Liver (tissue), 9 donors: ENCODE results near the gene YEATS2. TPM values are rescaled to one million over a fixed set of nuclear protein-coding genes. Genes with fewer than 3 reads are reported as not detected.

Experiments
- DNase-seq: peaks from one replicate; pipeline ENCODE4 v3.0.0-alpha.2; 2017; ENCODE audit warnings: low spot score
- H3K27ac ChIP-seq, 2 donors: one replicate each; pipeline ENCODE4 v1.7.0; 2013; ENCODE audit warnings: inconsistent platforms in 2 of 2, low read length in 2 of 2, control low read depth in 1 of 2, low read depth in 1 of 2, mild to moderate bottlenecking in 1 of 2
- H3K27me3 ChIP-seq, 4 donors: one replicate each; pipeline versions ENCODE4 v1.6.1 to v1.7.0; 2013; ENCODE audit warnings: low read length in 3 of 4, inconsistent platforms in 1 of 4, mild to moderate bottlenecking in 1 of 4, moderate library complexity in 1 of 4; ENCODE audit not compliant: control insufficient read depth in 4 of 4, insufficient read depth in 4 of 4
- H3K36me3 ChIP-seq, 4 donors: one replicate each; pipeline versions ENCODE4 v1.6.1 to v1.7.0; 2013; ENCODE audit warnings: low read length in 3 of 4, mild to moderate bottlenecking in 3 of 4, low read depth in 1 of 4, moderate library complexity in 1 of 4; ENCODE audit not compliant: control insufficient read depth in 4 of 4, insufficient read depth in 3 of 4
- H3K4me1 ChIP-seq, 4 donors: one replicate each; pipeline versions ENCODE4 v1.6.1 to v1.7.0; 2013; ENCODE audit warnings: low read length in 3 of 4, mild to moderate bottlenecking in 3 of 4, moderate library complexity in 1 of 4; ENCODE audit not compliant: control insufficient read depth in 4 of 4, insufficient read depth in 4 of 4
- H3K4me3 ChIP-seq, 3 donors: one replicate each; pipeline versions ENCODE4 v1.6.1 to v1.7.0; 2013; ENCODE audit warnings: low read length in 3 of 3, control low read depth in 1 of 3, low read depth in 1 of 3, mild to moderate bottlenecking in 1 of 3
- H3K9ac ChIP-seq, 2 donors: one replicate each; pipeline ENCODE4 v1.7.0; 2013; ENCODE audit warnings: low read length in 2 of 2, mild to moderate bottlenecking in 2 of 2, moderate library complexity in 2 of 2, control low read depth in 1 of 2, low read depth in 1 of 2
- H3K9me3 ChIP-seq, 4 donors: one replicate each; pipeline versions ENCODE4 v1.6.1 to v1.7.0; 2013; ENCODE audit warnings: low read length in 3 of 4; ENCODE audit not compliant: control insufficient read depth in 4 of 4
- ATF3 ChIP-seq: IDR thresholded peaks from 2 replicates; pipeline ENCODE4 v1.6.1; 2016; ENCODE audit warnings: antibody characterized with exemption
- CTCF ChIP-seq: fragments of 150-350 bp; IDR thresholded peaks from 2 replicates; pipeline ENCODE4 v1.5.1; 2017; ENCODE audit warnings: improper control_type of control experiment, low read depth, low read length; ENCODE audit not compliant: missing input control
- EGR1 ChIP-seq, 2 donors: IDR thresholded peaks; 2 replicates each; pipeline ENCODE4 v1.6.1; 2016 to 2018; ENCODE audit warnings: antibody characterized with exemption in 2 of 2, low read depth in 2 of 2
- FOXA1 ChIP-seq: IDR thresholded peaks from 2 replicates; pipeline ENCODE4 v1.6.1; 2016; ENCODE audit warnings: antibody characterized with exemption
- FOXA2 ChIP-seq: IDR thresholded peaks from 2 replicates; pipeline ENCODE4 v1.6.1; 2016; ENCODE audit warnings: antibody characterized with exemption
- HNF4A ChIP-seq, 2 donors: conservative IDR thresholded peaks; 2 replicates each; pipeline ENCODE4 v1.6.1; 2016; ENCODE audit warnings: antibody characterized with exemption in 2 of 2, mild to moderate bottlenecking in 2 of 2
- JUND ChIP-seq, 2 donors: IDR thresholded peaks; 2 replicates each; pipeline ENCODE4 v1.6.1; 2016; ENCODE audit warnings: antibody characterized with exemption in 2 of 2
- NR2F2 ChIP-seq: IDR thresholded peaks from 2 replicates; pipeline ENCODE4 v1.6.1; 2016; ENCODE audit warnings: antibody characterized with exemption
- RAD21 ChIP-seq, 2 donors: IDR thresholded peaks; 2 replicates each; pipeline ENCODE4 v1.6.1; 2016; ENCODE audit warnings: antibody characterized with exemption in 2 of 2, mild to moderate bottlenecking in 2 of 2
- REST ChIP-seq: IDR thresholded peaks from 2 replicates; pipeline ENCODE4 v1.6.1; 2016; ENCODE audit warnings: antibody characterized with exemption, mild to moderate bottlenecking
- RXRA ChIP-seq, 2 donors: IDR thresholded peaks; 2 replicates each; pipeline ENCODE4 v1.6.1; 2017 to 2018; ENCODE audit warnings: antibody characterized with exemption in 2 of 2, mild to moderate bottlenecking in 1 of 2
- SP1 ChIP-seq: IDR thresholded peaks from 2 replicates; pipeline ENCODE4 v1.6.1; 2018; ENCODE audit warnings: antibody characterized with exemption, mild to moderate bottlenecking
- TAF1 ChIP-seq: conservative IDR thresholded peaks from 2 replicates; pipeline ENCODE4 v1.6.1; 2016; ENCODE audit warnings: antibody characterized with exemption, mild to moderate bottlenecking
- YY1 ChIP-seq: IDR thresholded peaks from 2 replicates; pipeline ENCODE4 v1.6.1; 2016; ENCODE audit warnings: antibody characterized with exemption, mild to moderate bottlenecking
- WGBS: extraction: QIAGEN DNeasy Blood & Tissue Kit; methylation state at CpG from one replicate; pipeline ENCODE4 v1.1.7; 2013; 5-methylcytosine and 5-hydroxymethylcytosine counted together
- polyA plus RNA-seq, 2 donors: library from polyadenylated mRNA; stranded (reverse) in 1 of 2; unstranded in 1 of 2; fragments of 200-250 nt in 1 of 2; fragments of >200 nt in 1 of 2; fragmentation: Nextera tagmentation in 1 of 2; extraction: Ambion mirVana in 1 of 2; gene quantifications; one replicate each; pipeline versions ENCODE4 v1.2.1 to v1.2.3, GENCODE V29; 2013 to 2015
- total RNA-seq, 2 donors: library from RNA; depleted of rRNA; stranded (reverse); fragments of >200 nt; gene quantifications; one replicate each; pipeline ENCODE4 v1.2.3, GENCODE V29; 2014
- TF ChIP-seq, protein P1 (sequence below): IDR thresholded peaks from 2 replicates; pipeline ENCODE4 v1.6.1; 2016; ENCODE audit warnings: antibody characterized with exemption
- TF ChIP-seq, protein P2 (sequence below): IDR thresholded peaks from 2 replicates; pipeline ENCODE4 v1.6.1; 2016; ENCODE audit warnings: antibody characterized with exemption
- donor health status: healthy.
- donor health status: healthy.
- donor health status: healthy.
- donor health status: healthy.
- donor health status: healthy.

YEATS2 gene
- total and polyA plus RNA-seq, 4 donors: 1.5 to 9.4 (median 4.9) TPM

DNA sequence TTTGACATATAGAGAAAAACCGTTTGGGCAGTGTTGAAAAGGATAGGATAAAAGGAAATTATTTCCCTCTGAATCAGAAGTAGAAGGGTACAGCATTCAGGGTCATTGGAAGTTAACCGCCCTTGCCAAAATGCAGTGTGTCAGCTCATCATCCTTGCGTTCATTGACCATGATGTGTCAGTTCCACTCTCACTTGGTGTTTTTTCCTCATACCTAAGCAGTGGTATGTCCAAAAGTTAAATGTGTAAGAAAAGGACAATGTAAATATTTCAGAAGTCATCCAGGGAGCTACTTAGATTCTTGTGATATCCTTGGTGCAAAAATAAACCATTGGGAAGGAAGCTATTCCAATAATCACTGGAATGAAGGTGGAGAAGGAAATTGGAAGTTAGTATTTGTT is 77.0 kb downstream of the YEATS2 start:
- no peak overlapping the region for H3K4me3 ChIP-seq
- WGBS: 91% methylated on average over 3 of the region's 3 CpGs
- TF ChIP-seq JUND (IDR thresholded peaks at IDR 0.05) (no peak), CTCF (no peak), RAD21 (IDR thresholded peaks at IDR 0.05) (no peak), SP1 (no peak), FOXA1 (no peak), FOXA2 (no peak), NR2F2 (no peak), TAF1 (no peak)
- no peaks in the 10 kb centered on the region for H3K9me3 ChIP-seq
- no peaks in the 10 kb centered on the region for H3K4me1 ChIP-seq
- peaks cover 6 to 19% (median 8%) of the 10 kb centered on the region in 4 donors for H3K36me3 ChIP-seq
- no peak overlapping the region for H3K27ac ChIP-seq
- no peaks in the 10 kb centered on the region for H3K27me3 ChIP-seq
- DNase-seq: no peak
- no peak overlapping the region for H3K9ac ChIP-seq

DNA sequence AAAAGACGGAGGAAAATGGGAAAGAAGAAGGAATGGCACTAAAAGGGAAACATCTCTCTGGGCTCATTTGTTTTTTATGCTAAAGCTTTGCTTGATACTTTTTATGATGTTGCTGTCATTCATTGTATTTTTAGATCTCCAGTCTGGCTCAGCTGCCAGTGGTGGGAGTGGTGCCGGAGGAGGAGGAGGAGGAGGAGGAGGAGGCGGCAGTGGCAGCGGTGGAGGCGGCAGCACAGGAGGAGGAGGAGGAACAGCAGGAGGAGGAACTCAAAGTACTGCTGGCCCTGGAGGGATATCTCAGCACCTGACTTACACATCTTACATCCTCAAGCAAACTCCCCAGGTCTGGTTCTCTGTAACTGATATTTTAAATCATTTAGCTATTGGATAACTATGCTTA is 78.2 kb downstream of the YEATS2 start:
- 74% methylated on average over 5 of the region's 5 CpGs for WGBS

More for the DNA sequence above, 78.2 kb downstream of the YEATS2 start:
- no peak overlapping the region for H3K9ac ChIP-seq
- H3K4me1 ChIP-seq: no peaks in the 10 kb centered on the region
- H3K27ac ChIP-seq: no peak overlapping the region
- no peak for DNase-seq
- no peak overlapping the region for H3K4me3 ChIP-seq
- no peaks in the 10 kb centered on the region for H3K27me3 ChIP-seq
- peaks cover 6 to 26% (median 8%) of the 10 kb centered on the region in 4 donors for H3K36me3 ChIP-seq
- no peaks in the 10 kb centered on the region for H3K9me3 ChIP-seq
- TF ChIP-seq RAD21 (IDR thresholded peaks at IDR 0.05) (no peak), ATF3 (no peak), TAF1 (no peak), HNF4A (conservative IDR thresholded peaks at IDR 0.05) (no peak), REST (no peak), CTCF (no peak), SP1 (no peak), FOXA1 (no peak), RXRA (IDR thresholded peaks at IDR 0.05) (no peak), FOXA2 (no peak), YY1 (no peak), EGR1 (IDR thresholded peaks at IDR 0.05; ENCODE audit: low read depth in 2 of 2) (no peak), JUND (IDR thresholded peaks at IDR 0.05) (no peak)
- TF ChIP-seq, protein P1, sequence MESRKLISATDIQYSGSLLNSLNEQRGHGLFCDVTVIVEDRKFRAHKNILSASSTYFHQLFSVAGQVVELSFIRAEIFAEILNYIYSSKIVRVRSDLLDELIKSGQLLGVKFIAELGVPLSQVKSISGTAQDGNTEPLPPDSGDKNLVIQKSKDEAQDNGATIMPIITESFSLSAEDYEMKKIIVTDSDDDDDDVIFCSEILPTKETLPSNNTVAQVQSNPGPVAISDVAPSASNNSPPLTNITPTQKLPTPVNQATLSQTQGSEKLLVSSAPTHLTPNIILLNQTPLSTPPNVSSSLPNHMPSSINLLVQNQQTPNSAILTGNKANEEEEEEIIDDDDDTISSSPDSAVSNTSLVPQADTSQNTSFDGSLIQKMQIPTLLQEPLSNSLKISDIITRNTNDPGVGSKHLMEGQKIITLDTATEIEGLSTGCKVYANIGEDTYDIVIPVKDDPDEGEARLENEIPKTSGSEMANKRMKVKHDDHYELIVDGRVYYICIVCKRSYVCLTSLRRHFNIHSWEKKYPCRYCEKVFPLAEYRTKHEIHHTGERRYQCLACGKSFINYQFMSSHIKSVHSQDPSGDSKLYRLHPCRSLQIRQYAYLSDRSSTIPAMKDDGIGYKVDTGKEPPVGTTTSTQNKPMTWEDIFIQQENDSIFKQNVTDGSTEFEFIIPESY: no peak
- TF ChIP-seq, protein P2, sequence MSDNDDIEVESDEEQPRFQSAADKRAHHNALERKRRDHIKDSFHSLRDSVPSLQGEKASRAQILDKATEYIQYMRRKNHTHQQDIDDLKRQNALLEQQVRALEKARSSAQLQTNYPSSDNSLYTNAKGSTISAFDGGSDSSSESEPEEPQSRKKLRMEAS: no peak
